Liver (tissue), 9 donors: ENCODE data around the gene USP28. TPM values are rescaled to one million over a fixed set of nuclear protein-coding genes. Genes with fewer than 3 reads are reported as not detected.

Experiments used
- DNase-seq: peaks from one replicate; pipeline ENCODE4 v3.0.0-alpha.2; 2017; ENCODE audit warnings: low spot score
- H3K27ac ChIP-seq, 2 donors: one replicate each; pipeline ENCODE4 v1.7.0; 2013; ENCODE audit warnings: inconsistent platforms in 2 of 2, low read length in 2 of 2, control low read depth in 1 of 2, low read depth in 1 of 2, mild to moderate bottlenecking in 1 of 2
- H3K27me3 ChIP-seq, 4 donors: one replicate each; pipeline versions ENCODE4 v1.6.1 to v1.7.0; 2013; ENCODE audit warnings: low read length in 3 of 4, inconsistent platforms in 1 of 4, mild to moderate bottlenecking in 1 of 4, moderate library complexity in 1 of 4; ENCODE audit not compliant: control insufficient read depth in 4 of 4, insufficient read depth in 4 of 4
- H3K36me3 ChIP-seq, 4 donors: one replicate each; pipeline versions ENCODE4 v1.6.1 to v1.7.0; 2013; ENCODE audit warnings: low read length in 3 of 4, mild to moderate bottlenecking in 3 of 4, low read depth in 1 of 4, moderate library complexity in 1 of 4; ENCODE audit not compliant: control insufficient read depth in 4 of 4, insufficient read depth in 3 of 4
- H3K4me1 ChIP-seq, 4 donors: one replicate each; pipeline versions ENCODE4 v1.6.1 to v1.7.0; 2013; ENCODE audit warnings: low read length in 3 of 4, mild to moderate bottlenecking in 3 of 4, moderate library complexity in 1 of 4; ENCODE audit not compliant: control insufficient read depth in 4 of 4, insufficient read depth in 4 of 4
- H3K4me3 ChIP-seq, 3 donors: one replicate each; pipeline versions ENCODE4 v1.6.1 to v1.7.0; 2013; ENCODE audit warnings: low read length in 3 of 3, control low read depth in 1 of 3, low read depth in 1 of 3, mild to moderate bottlenecking in 1 of 3
- H3K9ac ChIP-seq, 2 donors: one replicate each; pipeline ENCODE4 v1.7.0; 2013; ENCODE audit warnings: low read length in 2 of 2, mild to moderate bottlenecking in 2 of 2, moderate library complexity in 2 of 2, control low read depth in 1 of 2, low read depth in 1 of 2
- H3K9me3 ChIP-seq, 4 donors: one replicate each; pipeline versions ENCODE4 v1.6.1 to v1.7.0; 2013; ENCODE audit warnings: low read length in 3 of 4; ENCODE audit not compliant: control insufficient read depth in 4 of 4
- FOXA1 ChIP-seq: IDR thresholded peaks from 2 replicates; pipeline ENCODE4 v1.6.1; 2016; ENCODE audit warnings: antibody characterized with exemption
- FOXA2 ChIP-seq: IDR thresholded peaks from 2 replicates; pipeline ENCODE4 v1.6.1; 2016; ENCODE audit warnings: antibody characterized with exemption
- GABPA ChIP-seq, 2 donors: IDR thresholded peaks in 1 of 2; conservative IDR thresholded peaks in 1 of 2; 2 replicates each; pipeline ENCODE4 v1.6.1; 2016; ENCODE audit warnings: antibody characterized with exemption in 2 of 2, mild to moderate bottlenecking in 1 of 2, moderate library complexity in 1 of 2
- HNF4A ChIP-seq, 2 donors: conservative IDR thresholded peaks; 2 replicates each; pipeline ENCODE4 v1.6.1; 2016; ENCODE audit warnings: antibody characterized with exemption in 2 of 2, mild to moderate bottlenecking in 2 of 2
- HNF4G ChIP-seq: IDR thresholded peaks from 2 replicates; pipeline ENCODE4 v1.6.1; 2016; ENCODE audit warnings: antibody characterized with exemption
- JUND ChIP-seq, 2 donors: IDR thresholded peaks; 2 replicates each; pipeline ENCODE4 v1.6.1; 2016; ENCODE audit warnings: antibody characterized with exemption in 2 of 2
- NR2F2 ChIP-seq: IDR thresholded peaks from 2 replicates; pipeline ENCODE4 v1.6.1; 2016; ENCODE audit warnings: antibody characterized with exemption
- RAD21 ChIP-seq, 2 donors: IDR thresholded peaks; 2 replicates each; pipeline ENCODE4 v1.6.1; 2016; ENCODE audit warnings: antibody characterized with exemption in 2 of 2, mild to moderate bottlenecking in 2 of 2
- REST ChIP-seq: IDR thresholded peaks from 2 replicates; pipeline ENCODE4 v1.6.1; 2016; ENCODE audit warnings: antibody characterized with exemption, mild to moderate bottlenecking
- RXRA ChIP-seq, 2 donors: IDR thresholded peaks; 2 replicates each; pipeline ENCODE4 v1.6.1; 2017 to 2018; ENCODE audit warnings: antibody characterized with exemption in 2 of 2, mild to moderate bottlenecking in 1 of 2
- SP1 ChIP-seq: IDR thresholded peaks from 2 replicates; pipeline ENCODE4 v1.6.1; 2018; ENCODE audit warnings: antibody characterized with exemption, mild to moderate bottlenecking
- TAF1 ChIP-seq: conservative IDR thresholded peaks from 2 replicates; pipeline ENCODE4 v1.6.1; 2016; ENCODE audit warnings: antibody characterized with exemption, mild to moderate bottlenecking
- YY1 ChIP-seq: IDR thresholded peaks from 2 replicates; pipeline ENCODE4 v1.6.1; 2016; ENCODE audit warnings: antibody characterized with exemption, mild to moderate bottlenecking
- ZBTB33 ChIP-seq: IDR thresholded peaks from 2 replicates; pipeline ENCODE4 v1.6.1; 2016; ENCODE audit warnings: antibody characterized with exemption
- WGBS: extraction: QIAGEN DNeasy Blood & Tissue Kit; methylation state at CpG from one replicate; pipeline ENCODE4 v1.1.7; 2013; 5-methylcytosine and 5-hydroxymethylcytosine counted together
- polyA plus RNA-seq, 2 donors: library from polyadenylated mRNA; stranded (reverse) in 1 of 2; unstranded in 1 of 2; fragments of 200-250 nt in 1 of 2; fragments of >200 nt in 1 of 2; fragmentation: Nextera tagmentation in 1 of 2; extraction: Ambion mirVana in 1 of 2; gene quantifications; one replicate each; pipeline versions ENCODE4 v1.2.1 to v1.2.3, GENCODE V29; 2013 to 2015
- total RNA-seq, 2 donors: library from RNA; depleted of rRNA; stranded (reverse); fragments of >200 nt; gene quantifications; one replicate each; pipeline ENCODE4 v1.2.3, GENCODE V29; 2014
- TF ChIP-seq, protein P1 (sequence below): IDR thresholded peaks from 2 replicates; pipeline ENCODE4 v1.6.1; 2016; ENCODE audit warnings: antibody characterized with exemption
- donor health status: healthy.
- donor health status: healthy.
- donor health status: healthy.
- donor health status: healthy.
- donor health status: healthy.

The USP28 gene
- total and polyA plus RNA-seq, 4 donors = 5.1 to 20.3 (median 8.8) TPM

DNA sequence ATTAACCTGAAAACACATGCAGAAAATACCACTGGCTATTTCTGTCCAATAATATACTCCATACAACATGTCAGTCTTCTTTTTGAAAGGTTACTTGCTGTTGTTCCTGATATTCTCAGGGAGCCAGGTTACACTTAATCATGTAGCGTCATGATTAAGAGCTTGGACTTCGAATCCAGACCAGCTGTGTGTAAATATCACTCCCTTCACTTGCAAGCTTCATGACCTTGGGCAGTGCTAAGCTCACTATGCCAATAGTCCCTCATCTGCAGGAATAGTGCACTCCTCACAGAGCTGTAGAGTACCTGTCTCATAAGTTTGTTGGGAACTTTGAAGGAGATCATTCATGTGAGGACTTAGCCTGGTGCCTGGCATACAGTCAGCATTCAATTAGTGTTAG, 31.1 kb upstream of the USP28 start:
- 28% methylated on average over 2 of the region's 2 CpGs for WGBS
- H3K4me1 ChIP-seq = peaks cover 0 to 11% (median 1%) of the 10 kb centered on the region in 4 donors
- DNase-seq = no peak
- H3K4me3 ChIP-seq = no peak overlapping the region
- TF ChIP-seq, protein P1, sequence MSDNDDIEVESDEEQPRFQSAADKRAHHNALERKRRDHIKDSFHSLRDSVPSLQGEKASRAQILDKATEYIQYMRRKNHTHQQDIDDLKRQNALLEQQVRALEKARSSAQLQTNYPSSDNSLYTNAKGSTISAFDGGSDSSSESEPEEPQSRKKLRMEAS = no peak
- TF ChIP-seq GABPA (IDR thresholded peaks at IDR 0.05 in 1 of 2, conservative IDR thresholded peaks at IDR 0.05 in 1 of 2) (no peak), HNF4A (conservative IDR thresholded peaks at IDR 0.05) (peak; percentile 76 to 83), YY1 (no peak), TAF1 (no peak), JUND (IDR thresholded peaks at IDR 0.05) (peak in 1 of 2 donors; percentile 25), FOXA2 (peak; percentile 59), NR2F2 (no peak), SP1 (peak; percentile 45), RXRA (IDR thresholded peaks at IDR 0.05) (peak; percentile 8 to 13), HNF4G (peak; percentile 30), RAD21 (IDR thresholded peaks at IDR 0.05) (peak in 1 of 2 donors; percentile 2), FOXA1 (no peak), ZBTB33 (no peak)
- no peaks in the 10 kb centered on the region for H3K9me3 ChIP-seq
- H3K27me3 ChIP-seq = no peaks in the 10 kb centered on the region
- no peak overlapping the region for H3K9ac ChIP-seq
- no peaks in the 10 kb centered on the region for H3K36me3 ChIP-seq
- no peak overlapping the region for H3K27ac ChIP-seq

DNA sequence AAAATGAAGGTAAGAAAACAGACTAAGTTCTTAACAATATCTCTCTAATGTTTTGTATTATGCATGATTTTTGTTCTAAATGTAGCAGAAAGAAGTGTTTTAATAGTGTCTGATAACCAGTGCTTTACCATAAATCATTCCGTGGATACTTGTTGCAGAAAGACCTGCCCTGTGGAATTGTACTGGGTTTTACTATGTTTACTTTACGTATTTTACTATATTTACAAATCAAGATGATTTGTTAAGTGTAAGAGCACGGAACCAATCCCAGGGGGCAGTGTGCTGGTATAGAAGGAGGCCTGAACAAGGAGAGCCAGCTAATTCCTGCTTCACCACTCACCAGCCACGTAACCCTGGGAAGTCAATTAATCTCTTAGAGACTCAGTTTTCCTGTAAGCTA, 30.7 kb upstream of the USP28 start:
- whole genome bisulfite sequencing = 74% methylated on average over 4 of the region's 4 CpGs
- H3K4me3 ChIP-seq = no peak overlapping the region
- no peaks in the 10 kb centered on the region for H3K9me3 ChIP-seq
- no peak for TF ChIP-seq SP1
- no peak for TF ChIP-seq TAF1
- peak in 1 of 2 donors; percentile 3 for TF ChIP-seq RAD21 (IDR thresholded peaks at IDR 0.05)
- H3K36me3 ChIP-seq = no peaks in the 10 kb centered on the region
- H3K4me1 ChIP-seq = peaks cover 0 to 11% (median 1%) of the 10 kb centered on the region in 4 donors
- H3K27ac ChIP-seq = no peak overlapping the region
- DNase-seq = no peak
- no peak overlapping the region for H3K9ac ChIP-seq
- no peaks in the 10 kb centered on the region for H3K27me3 ChIP-seq

GRCh38 chr11:113904379-113905101, 29.2 kb upstream of the USP28 start, which contains the start of gene HTR3B:
TSS of gene HTR3B (plus strand) at chr11:113904796. CDS start at chr11:113904934, 138 bp downstream.
- no peak within 1 kb of the TSS for H3K9ac ChIP-seq
- no peaks in the 10 kb centered on the region for H3K27me3 ChIP-seq
- no peaks in the 10 kb centered on the region for H3K9me3 ChIP-seq
- no peak within 1 kb of the TSS for H3K27ac ChIP-seq
- peaks cover 0 to 11% (median 1%) of the 10 kb centered on the region in 4 donors for H3K4me1 ChIP-seq
- no peaks in the 10 kb centered on the region for H3K36me3 ChIP-seq
- TF ChIP-seq HNF4A (conservative IDR thresholded peaks at IDR 0.05) (no peak), REST (no peak), ZBTB33 (no peak), FOXA1 (no peak), NR2F2 (no peak), HNF4G (no peak), GABPA (IDR thresholded peaks at IDR 0.05 in 1 of 2, conservative IDR thresholded peaks at IDR 0.05 in 1 of 2) (no peak), JUND (IDR thresholded peaks at IDR 0.05) (no peak), YY1 (no peak), RAD21 (IDR thresholded peaks at IDR 0.05) (no peak), TAF1 (no peak)
- TF ChIP-seq, protein P1 = no peak
- H3K4me3 ChIP-seq = no peak within 1 kb of the TSS
- DNase-seq = no peak
- WGBS = 82% methylated on average over 6 of the region's 6 CpGs
